ENCODE data around the gene SMCO3.

The SMCO3 gene

GRCh38 chr12:14814014-14814413 lies at the start of gene SMCO3:
Gene SMCO3, minus strand, starts transcription at chr12:14814182. Its CDS starts 7,502 bp downstream, at chr12:14806680.
- no peaks in the 10 kb centered on the region for H3K9me2 ChIP-seq (replicated peaks; ENCODE audit: control insufficient read depth, low read length)
- H3K9me3 ChIP-seq (ENCODE audit: control insufficient read depth, insufficient read depth, low read length), result no peaks in the 10 kb centered on the region
- H3K27ac ChIP-seq (ENCODE audit: low read depth, low read length), result no peak within 1 kb of the TSS
- TF ChIP-seq EZH2phosphoT487 (IDR thresholded peaks at IDR 0.05; ENCODE audit: borderline replicate concordance, low read length) (no peak), CTCF (IDR thresholded peaks at IDR 0.05; ENCODE audit: low read depth, low read length, poor library complexity, severe bottlenecking) (no peak)
- no peak within 1 kb of the TSS for H3K4me2 ChIP-seq (ENCODE audit: low read length)
- H3K36me3 ChIP-seq (ENCODE audit: control insufficient read depth, low read length), result no peaks in the 10 kb centered on the region
- H3K27me3 ChIP-seq (ENCODE audit: control insufficient read depth, low read length), result no peaks in the 10 kb centered on the region
- H3K4me1 ChIP-seq (ENCODE audit: control insufficient read depth, low read length), result peaks cover 6% of the 10 kb centered on the region
- no peaks in the 10 kb centered on the region for H3F3A ChIP-seq (ENCODE audit: control insufficient read depth, insufficient read depth)
- no peak within 1 kb of the TSS for H3K4me3 ChIP-seq (ENCODE audit: low read length)
- H4K20me1 ChIP-seq (ENCODE audit: control insufficient read depth, insufficient read depth, low read depth, low read length), result no peaks in the 10 kb centered on the region
- no peaks in the 10 kb centered on the region for H3K79me2 ChIP-seq (ENCODE audit: control insufficient read depth, low read length)

- TF ChIP-seq CTCF (IDR thresholded peaks at IDR 0.05; ENCODE audit: low read depth, low read length, poor library complexity, severe bottlenecking), result no peak
- no peak for TF ChIP-seq EZH2phosphoT487 (IDR thresholded peaks at IDR 0.05; ENCODE audit: borderline replicate concordance, low read length)
- H3K9me2 ChIP-seq (replicated peaks; ENCODE audit: control insufficient read depth, low read length), result no peaks in the 10 kb centered on the region
- H3K4me1 ChIP-seq (ENCODE audit: control insufficient read depth, low read length), result peaks cover 21% of the 10 kb centered on the region
- H3K9me3 ChIP-seq (ENCODE audit: control insufficient read depth, insufficient read depth, low read length), result peaks cover 6% of the 10 kb centered on the region; the same call in 1 of the 2 replicates
- H3K27ac ChIP-seq (ENCODE audit: low read depth, low read length), result no peak overlapping the region
- no peaks in the 10 kb centered on the region for H3K79me2 ChIP-seq (ENCODE audit: control insufficient read depth, low read length)
- H3K4me3 ChIP-seq (ENCODE audit: low read length), result no peak overlapping the region
- no peak overlapping the region for H3K4me2 ChIP-seq (ENCODE audit: low read length)
- H4K20me1 ChIP-seq (ENCODE audit: control insufficient read depth, insufficient read depth, low read depth, low read length), result no peaks in the 10 kb centered on the region
- H3F3A ChIP-seq (ENCODE audit: control insufficient read depth, insufficient read depth), result no peaks in the 10 kb centered on the region
- H3K27me3 ChIP-seq (ENCODE audit: control insufficient read depth, low read length), result no peaks in the 10 kb centered on the region
- H3K36me3 ChIP-seq (ENCODE audit: control insufficient read depth, low read length), result no peaks in the 10 kb centered on the region
Measured at GRCh38 chr12:14860490-14860889, 46.5 kb upstream of the SMCO3 start.

- Histone ChIP-seq H3K79me2 (ENCODE audit: control insufficient read depth, low read length) (no peaks in the 10 kb centered on the region), H3K36me3 (ENCODE audit: control insufficient read depth, low read length) (no peaks in the 10 kb centered on the region), H3K9me3 (ENCODE audit: control insufficient read depth, insufficient read depth, low read length) (peaks cover 6% of the 10 kb centered on the region; the same call in 1 of the 2 replicates), H3K27ac (ENCODE audit: low read depth, low read length) (no peak overlapping the region), H3K9me2 (replicated peaks; ENCODE audit: control insufficient read depth, low read length) (no peaks in the 10 kb centered on the region), H3K4me1 (ENCODE audit: control insufficient read depth, low read length) (peaks cover 32% of the 10 kb centered on the region), H3F3A (ENCODE audit: control insufficient read depth, insufficient read depth) (no peaks in the 10 kb centered on the region), H3K27me3 (ENCODE audit: control insufficient read depth, low read length) (no peaks in the 10 kb centered on the region), H3K4me3 (ENCODE audit: low read length) (no peak overlapping the region), H4K20me1 (ENCODE audit: control insufficient read depth, insufficient read depth, low read depth, low read length) (no peaks in the 10 kb centered on the region), H3K4me2 (ENCODE audit: low read length) (no peak overlapping the region)
- TF ChIP-seq CTCF (IDR thresholded peaks at IDR 0.05; ENCODE audit: low read depth, low read length, poor library complexity, severe bottlenecking), result no peak
- no peak for TF ChIP-seq EZH2phosphoT487 (IDR thresholded peaks at IDR 0.05; ENCODE audit: borderline replicate concordance, low read length)
Measured at GRCh38 chr12:14858513-14858912, 44.5 kb upstream of the SMCO3 start.

All from DOHH2 (cell line).